Stimulated activated CD8-positive, alpha-beta memory T cell treated with anti-CD3 and anti-CD28 coated beads, Interleukin-4, amount 100 ng/mL, for 24 hours (primary cell): ENCODE measurements around the gene HERPUD1.
A peak's percentile ranks its signal among the peaks of the same experiment; 100 is the strongest.
"Not testable (repeated sequence)": the region's sequence is repeated elsewhere in the genome, so short reads cannot be mapped to it uniquely, and the experiment has no call there.

ENCODE experiments used
- DNase-seq: peaks from one replicate; pipeline ENCODE4 v3.0.0-alpha.2; 2020; ENCODE audit warnings: low read depth

Gene HERPUD1

DNA sequence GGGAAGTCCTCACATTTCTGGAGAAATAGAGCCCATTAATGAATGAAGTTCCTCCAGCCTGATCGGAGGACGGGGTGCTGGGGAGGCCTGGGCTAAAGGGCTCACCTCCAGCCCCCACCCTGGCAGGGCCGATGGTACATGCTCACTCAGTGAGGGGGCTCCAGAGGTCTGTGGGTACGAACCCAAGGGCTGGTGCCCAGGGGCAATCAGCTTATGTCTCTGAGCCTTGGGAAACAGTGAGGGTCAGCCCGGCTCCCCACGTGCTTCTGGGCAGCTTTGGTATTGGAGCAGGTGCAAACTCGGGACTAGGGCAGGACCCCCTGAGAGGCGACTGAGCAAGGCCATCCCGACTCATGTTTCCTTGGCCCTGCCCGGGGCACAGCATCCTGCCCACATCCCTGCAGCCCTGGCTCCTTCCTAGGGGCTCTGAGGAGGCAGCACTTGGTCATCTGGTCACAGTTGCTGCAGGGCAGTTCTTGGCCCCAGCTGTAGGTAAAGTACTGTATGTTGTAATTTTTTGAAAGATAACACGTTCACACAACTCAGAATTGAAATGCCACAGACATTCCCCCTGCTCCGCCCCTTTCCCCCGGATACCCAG, 28.8 kb downstream of the HERPUD1 start:
- no peak for DNase-seq

DNA sequence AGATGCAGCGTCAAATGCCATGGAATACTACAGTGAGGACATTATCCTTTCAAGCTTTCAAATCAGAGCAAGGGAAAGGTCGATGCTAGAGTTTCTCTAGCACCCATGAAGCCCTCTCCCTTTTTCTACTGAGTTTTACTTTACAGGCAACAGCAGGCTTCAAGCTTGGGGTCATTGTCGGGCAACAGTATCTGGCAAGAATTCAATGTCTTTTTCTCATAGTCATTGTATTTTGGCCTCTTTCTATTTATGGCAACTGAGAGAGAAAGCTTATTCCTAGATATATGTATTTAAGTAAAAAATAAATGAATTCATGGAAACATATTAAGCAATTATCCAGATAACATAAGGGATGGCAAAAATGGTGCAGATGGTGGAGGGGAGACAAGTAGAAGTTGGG, 29.4 kb downstream of the HERPUD1 start:
- DNase-seq = no peak

GRCh38 chr16:56961851-56962281, 29.9 kb downstream of the HERPUD1 start, which contains the start of gene CETP:
TSS of gene CETP (plus strand) at chr16:56961950. CDS start at chr16:56961980, 30 bp downstream.
- DNase-seq = no peak

- peak; percentile 93 for DNase-seq
Measured at GRCh38 chr16:56964243-56965148, 32.6 kb downstream of the HERPUD1 start.

DNA sequence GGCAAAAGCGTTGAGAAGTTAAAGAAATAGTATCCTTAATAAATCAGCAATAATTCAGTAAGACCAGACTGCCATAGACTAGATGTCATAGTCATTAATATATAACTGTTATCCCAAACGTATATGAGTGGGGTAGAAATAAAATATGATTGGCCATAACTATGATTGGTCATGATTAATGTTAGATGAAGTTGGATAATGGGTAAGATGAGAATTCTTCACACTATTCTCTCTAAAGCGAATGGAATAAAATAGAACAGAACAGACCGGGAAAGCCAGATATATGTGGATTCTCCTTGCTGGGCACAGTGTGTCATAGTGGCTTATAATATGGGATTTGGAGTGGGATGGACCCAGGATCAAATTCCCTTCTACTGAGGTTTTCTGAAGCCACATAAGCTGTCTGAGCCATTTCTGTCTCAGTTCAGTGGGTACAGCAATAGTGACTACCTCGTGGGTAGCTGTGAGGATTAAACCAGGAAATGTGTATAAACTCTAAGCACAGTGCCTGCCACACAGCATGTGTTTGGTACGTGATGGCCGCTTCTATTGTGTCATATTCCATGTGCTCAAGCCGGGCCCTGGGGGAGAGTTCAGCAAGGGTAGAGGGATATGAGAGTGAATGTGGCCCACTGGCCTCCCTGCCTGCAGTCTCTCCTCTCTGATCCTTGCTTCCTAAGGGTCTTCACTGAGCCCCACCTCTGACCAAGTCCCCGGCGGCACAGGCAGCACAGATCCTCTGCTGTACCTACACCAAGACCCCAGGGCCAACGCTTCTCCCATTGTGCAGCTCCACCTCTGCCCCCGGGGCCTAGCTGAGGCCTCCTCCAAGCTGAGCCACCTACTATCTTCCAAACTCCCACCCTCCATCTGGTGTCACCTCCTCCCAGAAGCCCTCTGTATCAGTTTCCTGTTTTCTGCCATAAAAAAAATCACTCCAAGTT, 33.5 kb downstream of the HERPUD1 start:
- DNase-seq = no peak

- DNase-seq = no peak
Measured at GRCh38 chr16:56966093-56966475, 34.1 kb downstream of the HERPUD1 start.

GRCh38 chr16:56967733-56968132, 35.8 kb downstream of the HERPUD1 start:
- no peak for DNase-seq

GRCh38 chr16:56969769-56970168, 37.8 kb downstream of the HERPUD1 start:
- no peak for DNase-seq

- DNase-seq = no peak
Measured at GRCh38 chr16:56970934-56971767, 39.2 kb downstream of the HERPUD1 start.

- no peak for DNase-seq
Measured at GRCh38 chr16:56971768-56972043, 39.8 kb downstream of the HERPUD1 start.

- DNase-seq = no peak
Measured at GRCh38 chr16:56972403-56973293, 40.7 kb downstream of the HERPUD1 start.

- no peak for DNase-seq
Measured at GRCh38 chr16:56973294-56973689, 41.4 kb downstream of the HERPUD1 start.

DNA sequence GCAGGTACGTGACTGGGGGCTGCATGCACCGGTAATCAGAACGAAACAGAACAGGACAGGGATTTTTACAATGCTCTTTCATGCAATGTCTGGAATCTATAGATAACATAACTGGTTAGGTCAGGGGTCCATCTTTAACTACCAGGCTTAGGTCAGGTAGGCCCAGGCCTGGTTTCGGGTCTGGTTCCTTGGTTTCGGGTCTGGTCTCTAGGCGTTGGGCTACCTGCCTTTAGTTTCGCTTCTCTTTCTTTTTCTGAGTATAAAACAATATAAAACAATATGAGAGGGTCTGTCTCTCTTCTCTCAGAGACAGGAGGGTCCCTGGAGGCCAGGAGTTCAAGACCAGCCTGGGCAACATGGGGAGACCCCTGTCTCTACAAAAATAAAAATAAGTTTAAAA, 42.0 kb downstream of the HERPUD1 start:
- DNase-seq = not testable (repeated sequence)

- DNase-seq = no peak
Measured at GRCh38 chr16:56974549-56975300, 42.8 kb downstream of the HERPUD1 start.

DNA sequence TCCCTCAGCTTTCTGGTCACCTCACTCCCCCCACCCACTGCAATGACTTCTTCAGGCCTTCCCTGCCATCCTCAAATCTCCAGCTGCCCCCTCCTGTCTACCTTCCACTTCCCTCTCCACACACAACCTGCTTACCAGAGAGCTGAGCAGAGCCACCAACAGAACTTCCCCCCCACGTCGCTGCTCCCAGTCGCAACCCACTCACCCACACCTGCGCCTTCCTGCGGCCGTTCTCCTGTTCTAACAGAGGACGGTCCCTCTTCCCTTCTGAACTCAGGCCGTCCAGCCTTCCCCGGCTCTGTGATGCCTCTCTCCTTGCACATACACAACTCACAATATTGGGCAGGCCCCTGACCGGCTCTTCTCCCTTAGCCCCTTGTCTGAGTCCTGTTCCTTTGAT, 43.8 kb downstream of the HERPUD1 start:
- DNase-seq = no peak

DNA sequence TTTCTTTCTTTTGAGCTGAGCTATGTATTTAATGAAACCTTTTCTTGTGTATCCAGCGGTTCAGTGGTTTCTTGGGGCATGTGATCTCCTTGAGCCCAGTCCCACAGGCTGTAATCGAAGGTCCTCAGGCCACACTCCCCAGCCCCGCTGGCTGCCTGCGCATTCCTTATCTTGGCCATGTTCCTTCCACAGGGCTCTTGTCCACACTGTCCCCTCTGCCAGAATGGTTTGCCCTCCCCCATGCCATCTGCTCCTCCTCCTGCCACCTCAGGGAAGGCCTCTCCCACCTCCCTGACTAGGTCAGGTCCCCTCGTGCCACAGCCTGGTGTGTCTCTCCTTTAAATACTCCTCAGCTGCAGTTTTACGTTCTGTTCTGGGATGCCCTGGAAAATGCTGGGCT, 45.3 kb downstream of the HERPUD1 start:
- DNase-seq = no peak

- no peak for DNase-seq
Measured at GRCh38 chr16:56977823-56978430, 46.0 kb downstream of the HERPUD1 start.

DNA sequence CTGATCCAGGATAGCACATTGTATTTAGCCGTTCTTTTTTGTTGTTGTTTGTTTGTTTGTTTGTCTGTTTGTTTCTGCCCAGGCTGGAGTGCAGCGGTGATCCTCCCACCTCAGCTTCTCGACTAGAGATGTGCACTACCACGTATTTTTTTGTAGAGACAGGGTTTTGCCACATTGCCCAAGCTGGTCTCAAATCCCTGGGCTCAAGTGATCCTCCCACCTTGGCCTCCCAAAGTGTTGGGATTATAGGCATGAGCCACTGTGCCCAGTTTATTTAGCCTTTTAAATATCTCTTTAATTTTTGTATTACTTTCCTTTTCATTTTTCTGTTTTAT, 48.2 kb downstream of the HERPUD1 start:
- DNase-seq = no peak
